Measurements from ENCODE around the gene C10orf143.

- no peak for TF ChIP-seq POLR2A (IDR thresholded peaks at IDR 0.05)
- no peak for TF ChIP-seq CTCF (IDR thresholded peaks at IDR 0.05)
These were observed 48.9 kb downstream of the C10orf143 start for GRCh38 chr10:130061760-130062159.

Measured in lower leg skin (tissue), 3 donors.